Esophagus mucosa (tissue), 1 donor: ENCODE results near the gene ARMC8. TPM values are rescaled to one million over a fixed set of nuclear protein-coding genes. Genes with fewer than 3 reads are reported as not detected.

Source experiments
- ATAC-seq: fragments of 200-7000 bp; cut with Tn5 transposase; one replicate; pipeline ENCODE4 v1.9.1; 2020
- total RNA-seq: library from RNA; stranded (reverse); gene quantifications from one replicate; pipeline ENCODE4 v1.2.4, GENCODE V29; 2023
- donor health status: DM: yes; HTN: yes; CAD: no.

Gene ARMC8
- total RNA-seq, 1 donor from 2014 or later, result 23.1 TPM

- ATAC-seq, result no peak
These were observed 13.3 kb downstream of the ARMC8 start for GRCh38 chr3:138200424-138200823.

GRCh38 chr3:138202945-138203701 is 16.0 kb downstream of the ARMC8 start:
- ATAC-seq, result no peak

DNA sequence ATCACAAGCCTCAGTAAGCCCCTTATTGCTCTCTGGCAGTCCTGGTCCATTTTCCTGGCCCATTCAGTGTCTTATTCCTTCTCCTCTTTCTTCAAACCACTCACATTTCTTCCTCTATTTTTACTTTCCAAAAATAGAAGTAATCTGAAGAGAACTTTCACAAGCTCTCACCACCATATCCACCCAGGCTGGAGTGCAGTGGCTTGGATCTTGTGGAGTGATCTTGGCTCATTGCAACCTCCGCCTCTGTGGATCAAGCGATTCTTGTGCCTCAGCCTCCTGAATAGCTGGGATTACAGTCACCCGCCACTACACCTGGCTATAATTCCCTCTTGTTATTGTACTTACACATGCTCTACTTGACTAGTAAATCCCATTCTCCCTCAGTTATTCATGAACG is 16.8 kb downstream of the ARMC8 start:
- no peak for ATAC-seq

DNA sequence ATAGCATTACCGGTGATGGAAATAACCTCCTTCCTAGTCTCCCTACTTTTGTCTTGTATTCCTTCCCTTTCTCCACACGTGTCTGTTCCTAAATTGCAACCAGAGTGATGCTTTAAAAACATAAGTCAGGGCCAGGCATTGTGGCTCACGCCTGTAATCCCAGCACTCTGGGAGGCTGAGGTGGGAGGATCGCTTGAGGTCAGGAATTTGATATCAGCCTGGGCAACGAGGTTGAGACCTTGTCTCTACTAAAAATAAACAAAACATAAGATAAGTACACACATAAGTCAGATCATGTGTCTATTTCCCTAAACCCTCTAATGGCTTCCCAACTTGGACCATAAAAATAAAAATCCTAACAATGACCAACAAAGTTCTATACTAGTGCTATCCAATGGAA is 18.4 kb downstream of the ARMC8 start:
- ATAC-seq, result no peak

DNA sequence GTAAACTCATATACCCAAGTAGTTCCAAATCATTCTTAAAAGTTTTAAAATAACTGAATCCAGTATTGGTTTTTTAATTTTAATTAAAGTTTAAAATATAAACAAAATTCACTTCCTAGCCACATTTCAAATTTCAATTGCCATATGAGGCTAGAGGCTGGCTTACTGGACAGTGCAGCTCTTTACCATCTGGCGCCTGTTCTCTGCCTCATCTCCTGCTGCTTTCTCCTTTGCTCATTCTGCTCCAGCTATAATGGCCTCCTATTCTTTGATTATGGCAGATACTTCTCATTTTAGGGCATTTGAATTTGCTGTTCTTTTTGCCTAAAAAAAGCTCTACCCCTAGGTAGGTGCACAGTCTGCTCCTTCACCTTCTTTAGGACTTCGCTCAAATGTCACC is 19.1 kb downstream of the ARMC8 start:
- ATAC-seq, result no peak

GRCh38 chr3:138210528-138210927 is 23.4 kb downstream of the ARMC8 start:
- no peak for ATAC-seq

- no peak for ATAC-seq
These were observed 26.4 kb downstream of the ARMC8 start for GRCh38 chr3:138213398-138214085.

DNA sequence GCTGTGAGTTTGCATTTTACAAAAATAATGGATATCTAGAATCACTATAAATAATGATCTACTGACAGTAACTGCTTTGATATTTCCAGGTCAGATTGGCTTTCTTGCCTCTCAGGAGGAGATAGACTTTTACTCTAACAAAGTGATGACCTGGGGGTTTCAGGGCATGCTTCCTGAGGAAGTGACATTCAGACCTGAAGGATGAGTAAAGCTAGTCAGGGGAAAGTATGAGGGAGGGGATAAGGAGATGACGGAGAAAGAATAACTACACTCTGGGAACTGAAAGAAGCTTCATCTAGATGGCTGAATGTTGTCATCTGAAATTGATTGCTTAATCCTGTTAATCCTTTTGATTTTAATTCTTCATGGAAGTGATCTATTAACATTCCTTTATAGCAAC is 32.2 kb downstream of the ARMC8 start:
- no peak for ATAC-seq

DNA sequence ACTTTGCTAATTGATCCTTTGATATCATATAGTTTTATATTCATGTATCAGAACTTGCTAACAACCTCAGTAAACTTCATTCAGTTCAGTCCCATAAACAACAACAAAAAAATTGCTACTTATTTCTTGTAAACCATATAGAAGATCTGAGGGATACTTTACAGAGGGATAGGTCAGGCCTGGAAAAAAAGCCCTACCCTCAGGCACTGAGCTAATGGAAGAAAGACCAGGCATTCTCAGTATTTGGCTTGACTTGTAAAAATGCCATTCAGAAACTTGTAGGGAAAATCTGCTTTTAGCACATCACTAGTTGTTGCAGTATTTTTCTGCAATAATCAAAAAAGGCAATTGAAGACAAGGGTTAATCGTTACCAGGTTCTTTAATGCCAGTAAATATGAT is 33.1 kb downstream of the ARMC8 start:
- no peak for ATAC-seq

DNA sequence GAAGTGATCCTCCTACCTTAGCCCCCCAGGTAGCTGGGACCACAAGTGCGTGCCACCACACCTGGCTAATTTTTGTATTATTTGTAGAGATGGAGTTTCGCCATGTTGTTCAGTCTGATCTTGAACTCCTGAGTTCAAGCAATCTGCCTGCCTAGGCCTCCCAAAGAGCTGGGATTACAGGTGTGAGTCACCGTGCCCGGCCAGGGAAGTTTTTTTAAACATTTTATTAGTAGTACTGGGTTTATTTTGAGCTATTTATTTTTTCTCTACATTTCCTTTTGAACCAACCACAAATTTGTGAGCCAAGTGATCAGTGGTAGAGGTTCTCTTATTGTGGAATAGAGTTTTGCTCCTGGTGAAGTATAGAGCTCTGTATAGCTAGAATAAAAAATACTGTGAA is 33.7 kb downstream of the ARMC8 start:
- ATAC-seq, result no peak

DNA sequence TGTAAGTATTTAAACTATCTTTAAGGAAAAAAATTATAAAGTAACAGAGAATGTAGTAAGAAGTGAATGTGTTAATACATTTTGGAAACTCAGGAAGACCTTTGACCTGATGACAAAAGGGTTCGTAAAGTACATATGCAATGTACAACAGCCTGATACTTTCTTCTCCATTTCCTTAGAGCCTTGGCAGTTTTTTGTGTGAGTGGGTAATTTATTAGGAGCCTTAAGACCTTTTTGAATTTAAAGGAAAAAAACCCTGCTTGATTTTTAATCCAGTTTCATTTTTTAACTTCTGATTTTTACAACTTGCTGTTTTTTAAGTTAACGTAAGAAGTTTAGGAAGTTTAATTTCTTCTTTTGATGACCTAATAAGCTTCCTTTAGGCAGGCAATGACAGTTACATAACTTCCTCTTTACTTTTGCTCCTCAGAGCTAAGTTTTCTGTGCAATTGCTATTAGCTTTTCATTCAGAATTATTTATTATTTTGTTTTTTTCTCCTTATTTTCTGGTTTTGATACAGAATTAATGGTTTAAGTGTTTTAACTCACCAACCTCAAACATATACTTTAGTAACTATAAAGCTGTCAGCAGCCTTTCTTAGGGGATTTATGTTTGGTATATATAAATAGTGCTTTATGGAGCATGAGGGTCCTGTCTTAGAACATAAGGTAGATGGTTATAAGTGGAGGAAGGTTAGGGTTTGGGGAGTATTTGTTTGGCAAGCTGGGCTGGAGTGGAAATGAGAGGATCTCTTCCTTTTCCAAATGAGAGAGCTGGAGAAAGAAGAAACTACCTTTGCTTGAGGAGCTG is 35.2 kb downstream of the ARMC8 start:
- ATAC-seq, result no peak

DNA sequence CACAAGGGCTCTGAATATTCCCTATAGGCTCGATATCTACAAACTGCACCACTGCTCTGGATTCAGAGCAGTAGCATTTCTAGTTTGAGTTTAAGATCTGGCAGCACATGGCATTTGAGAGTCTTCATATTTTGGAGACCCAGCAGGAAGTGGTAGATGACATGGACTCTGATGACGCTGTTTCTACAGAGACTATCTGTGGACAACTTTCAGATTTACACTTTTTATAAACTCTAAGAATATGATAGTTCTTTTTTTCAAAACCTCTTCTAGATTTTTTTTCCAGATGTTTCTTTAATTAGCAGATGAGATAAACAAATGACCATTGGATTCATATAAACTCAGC is 35.8 kb downstream of the ARMC8 start:
- ATAC-seq, result no peak

DNA sequence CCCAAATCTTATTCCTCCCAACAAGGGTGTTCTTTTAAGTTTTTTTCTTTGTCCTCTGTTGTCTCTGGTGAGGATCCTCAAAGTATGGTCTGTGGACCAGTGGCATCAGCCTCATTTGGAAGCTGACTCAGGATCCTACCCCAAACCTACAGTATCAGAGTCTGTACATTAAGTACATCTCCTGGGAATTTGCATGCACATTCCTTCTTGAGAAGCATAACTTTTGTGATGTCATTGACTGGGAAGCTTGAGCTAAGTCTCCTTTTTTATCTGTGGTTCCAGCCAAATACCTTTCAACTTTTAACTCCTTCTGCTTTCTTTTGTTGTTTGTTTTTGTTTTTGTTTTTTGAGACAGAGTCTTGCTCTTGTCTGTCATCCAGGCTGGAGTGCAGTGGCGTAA is 40.5 kb downstream of the ARMC8 start:
- no peak for ATAC-seq

DNA sequence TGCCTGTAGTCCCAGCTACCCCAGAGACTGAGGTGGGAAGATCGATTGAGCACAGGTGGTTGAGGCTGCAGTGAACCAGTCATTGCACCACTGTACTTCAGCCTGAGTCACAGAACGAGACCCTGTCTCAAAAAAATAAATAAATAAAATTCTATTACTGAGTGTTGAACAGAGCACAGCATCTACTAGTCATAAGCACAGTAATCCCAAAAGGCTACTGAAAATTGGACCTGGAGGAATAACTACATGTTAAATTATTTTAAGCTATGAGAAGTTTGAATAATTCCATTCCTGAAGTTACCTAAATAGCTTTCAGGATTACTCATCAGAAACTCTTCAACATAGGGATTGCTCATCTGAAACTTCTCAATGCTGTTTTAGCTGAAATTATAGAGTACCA is 43.4 kb downstream of the ARMC8 start:
- ATAC-seq, result no peak

GRCh38 chr3:138232705-138233364 is 45.7 kb downstream of the ARMC8 start:
- ATAC-seq, result no peak

DNA sequence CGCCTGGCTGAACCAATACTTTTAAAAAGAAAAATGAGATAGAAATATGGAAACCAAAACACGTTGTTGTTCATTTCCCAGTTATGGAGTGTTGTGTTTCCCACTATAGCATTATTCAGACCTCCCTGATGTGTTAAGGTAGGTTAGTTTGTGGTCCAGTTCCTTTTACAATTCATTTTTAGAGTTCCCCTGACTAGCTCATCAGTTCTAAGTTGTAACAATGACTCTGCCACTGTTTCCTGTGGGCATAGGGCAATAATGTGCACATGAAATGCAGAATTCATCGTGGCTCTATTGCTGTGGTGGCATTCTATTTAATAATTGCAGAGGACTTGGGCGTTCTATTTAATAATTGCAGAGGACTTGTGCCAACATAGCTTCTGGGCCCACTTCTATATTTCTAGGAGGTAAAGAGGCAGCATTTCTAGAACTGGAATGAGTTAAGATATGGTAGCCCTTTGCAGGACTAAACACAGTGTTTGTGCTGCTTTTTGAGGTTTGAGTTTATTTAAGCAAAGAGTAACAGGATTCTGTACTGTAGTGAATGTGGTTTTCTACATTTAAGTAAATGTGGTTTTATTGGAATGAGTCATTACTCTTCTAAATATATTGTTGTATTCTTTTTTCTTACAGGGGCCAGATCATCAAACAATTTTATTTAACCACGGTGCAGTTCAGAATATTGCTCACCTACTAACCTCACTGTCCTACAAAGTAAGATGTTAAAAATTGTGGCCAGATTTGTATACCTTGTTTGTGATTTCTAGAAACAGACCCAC is 47.5 kb downstream of the ARMC8 start:
- no peak for ATAC-seq

DNA sequence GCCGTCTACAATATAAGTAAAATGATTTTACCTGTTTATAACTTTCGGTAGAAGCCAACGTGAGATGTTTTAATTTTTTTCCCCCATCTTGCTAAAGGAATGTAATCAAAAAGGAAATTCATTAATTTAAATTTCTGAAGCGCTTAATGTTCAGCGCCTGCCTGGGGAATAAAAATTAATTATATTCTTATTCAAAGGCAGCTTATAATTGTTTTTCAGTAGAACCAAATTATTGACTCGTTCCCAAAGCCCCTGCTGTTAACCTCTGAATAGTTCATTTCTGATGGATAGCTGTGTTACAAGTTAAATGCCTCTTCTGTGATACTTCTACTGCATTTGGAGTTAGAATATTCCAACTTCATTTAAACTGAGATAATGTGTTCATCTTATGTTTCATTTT is 51.6 kb downstream of the ARMC8 start:
- no peak for ATAC-seq

DNA sequence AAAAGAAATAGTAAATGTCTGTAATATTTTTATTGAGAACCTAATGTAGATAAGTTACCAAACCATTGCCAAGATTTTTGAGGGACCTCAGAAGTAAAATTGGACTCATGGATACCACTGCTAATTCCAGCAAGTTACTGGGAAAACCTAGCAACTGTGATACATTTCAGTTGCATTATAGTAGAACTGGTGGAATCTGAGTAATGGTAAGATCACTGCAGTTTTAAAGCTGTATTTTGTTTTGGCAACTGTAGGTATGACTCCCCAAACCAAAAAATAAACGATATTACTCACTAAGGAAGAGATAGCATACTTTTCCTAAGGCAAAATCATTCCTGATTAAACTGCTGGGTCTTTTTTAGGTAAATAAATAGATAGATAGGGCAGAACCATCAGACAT is 54.0 kb downstream of the ARMC8 start:
- ATAC-seq, result no peak

- no peak for ATAC-seq
These were observed 54.6 kb downstream of the ARMC8 start for GRCh38 chr3:138241676-138242075.

GRCh38 chr3:138242466-138242865 is 55.4 kb downstream of the ARMC8 start:
- no peak for ATAC-seq

DNA sequence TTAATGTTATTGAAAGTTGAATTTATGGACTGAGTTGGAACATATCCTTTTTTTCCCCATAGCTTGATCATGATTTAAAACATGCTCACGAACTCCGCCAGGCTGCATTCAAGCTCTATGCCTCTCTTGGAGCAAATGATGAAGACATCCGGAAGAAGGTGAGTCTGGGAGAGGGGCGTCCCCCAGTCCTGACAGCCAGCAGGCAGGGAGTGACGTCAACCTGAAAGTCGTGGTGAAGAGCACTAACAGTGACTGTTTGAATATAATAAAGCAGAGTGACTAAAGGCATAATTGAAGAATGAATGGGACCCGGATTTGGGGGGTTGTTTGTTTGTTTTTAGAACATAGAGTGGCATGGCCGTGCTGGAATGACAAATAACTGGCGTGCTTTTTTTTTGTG is 57.9 kb downstream of the ARMC8 start:
- ATAC-seq, result no peak

DNA sequence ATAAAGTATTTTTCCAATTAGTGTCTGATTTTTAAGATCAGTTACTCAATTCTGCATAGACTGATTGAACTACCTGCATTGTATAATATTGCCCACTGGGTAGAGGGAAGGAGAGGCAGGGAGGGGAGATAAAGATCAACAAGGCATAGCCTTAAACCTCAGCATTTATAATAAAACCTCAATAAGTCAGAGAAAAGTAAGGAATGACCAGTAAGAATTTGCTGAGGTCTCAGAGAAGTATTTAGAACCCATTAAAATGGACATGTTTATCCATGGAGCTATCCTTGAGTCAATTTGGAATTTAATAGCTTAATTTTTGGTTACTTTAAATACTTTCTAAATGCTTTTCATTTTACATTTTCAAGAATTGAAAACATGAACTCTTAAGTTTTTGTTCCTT is 62.5 kb downstream of the ARMC8 start:
- ATAC-seq, result no peak
